Right lung (tissue), 10 donors: ENCODE results near the gene BUD13. TPM values are rescaled to one million over a fixed set of nuclear protein-coding genes. Genes with fewer than 3 reads are reported as not detected.
"Not testable (repeated sequence)": the region's sequence is repeated elsewhere in the genome, so short reads cannot be mapped to it uniquely, and the experiment has no call there.

Source experiments
- DNase-seq, 2 donors: peaks; one replicate each; pipeline ENCODE4 v3.0.0-alpha.2; 2013
- long read RNA-seq, 8 donors: transcript quantifications; one replicate each; lab custom pipeline, GENCODE V29; 2026
- polyA plus RNA-seq, 5 donors: library from polyadenylated mRNA; unstranded; fragments of 120-200 nt; gene quantifications; one replicate each; pipeline versions ENCODE4 v1.2.1 to v1.2.3, GENCODE V29; 2013; ENCODE audit warnings: inconsistent platforms in 1 of 5, low replicate concordance in 1 of 5; ENCODE audit not compliant: insufficient read length in 5 of 5, insufficient read depth in 1 of 5

BUD13 gene, protein sequence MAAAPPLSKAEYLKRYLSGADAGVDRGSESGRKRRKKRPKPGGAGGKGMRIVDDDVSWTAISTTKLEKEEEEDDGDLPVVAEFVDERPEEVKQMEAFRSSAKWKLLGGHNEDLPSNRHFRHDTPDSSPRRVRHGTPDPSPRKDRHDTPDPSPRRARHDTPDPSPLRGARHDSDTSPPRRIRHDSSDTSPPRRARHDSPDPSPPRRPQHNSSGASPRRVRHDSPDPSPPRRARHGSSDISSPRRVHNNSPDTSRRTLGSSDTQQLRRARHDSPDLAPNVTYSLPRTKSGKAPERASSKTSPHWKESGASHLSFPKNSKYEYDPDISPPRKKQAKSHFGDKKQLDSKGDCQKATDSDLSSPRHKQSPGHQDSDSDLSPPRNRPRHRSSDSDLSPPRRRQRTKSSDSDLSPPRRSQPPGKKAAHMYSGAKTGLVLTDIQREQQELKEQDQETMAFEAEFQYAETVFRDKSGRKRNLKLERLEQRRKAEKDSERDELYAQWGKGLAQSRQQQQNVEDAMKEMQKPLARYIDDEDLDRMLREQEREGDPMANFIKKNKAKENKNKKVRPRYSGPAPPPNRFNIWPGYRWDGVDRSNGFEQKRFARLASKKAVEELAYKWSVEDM
- 10 to 100 TPM; 32.2 to 40.9 (median 35.1) TPM for polyA plus RNA-seq
- long read RNA-seq, donor 1, transcript BUD13-201 (10 exons, 2,196 nt), result major isoform, 9 of 27 reads
- long read RNA-seq, donor 1, partial matches to known transcripts, result 18 of 27 reads
- long read RNA-seq, donor 1, other reads (novel, unspliced or antisense), result 0 of 27 reads
- long read RNA-seq, donor 2, partial matches to known transcripts, result 0 of 2 reads
- long read RNA-seq, donor 2, other reads (novel, unspliced or antisense), result 0 of 2 reads
- long read RNA-seq, donor 3, transcript BUD13-201 (10 exons, 2,196 nt), result major isoform, 9 of 22 reads
- long read RNA-seq, donor 3, partial matches to known transcripts, result 13 of 22 reads
- long read RNA-seq, donor 3, other reads (novel, unspliced or antisense), result 0 of 22 reads
- long read RNA-seq, donor 4, partial matches to known transcripts, result 18 of 21 reads
- long read RNA-seq, donor 4, other reads (novel, unspliced or antisense), result 0 of 21 reads
- long read RNA-seq, donor 5, transcript BUD13-201 (10 exons, 2,196 nt), result major isoform, 6 of 39 reads
- long read RNA-seq, donor 5, partial matches to known transcripts, result 33 of 39 reads
- long read RNA-seq, donor 5, other reads (novel, unspliced or antisense), result 0 of 39 reads
- long read RNA-seq, donor 6, transcript BUD13-201 (10 exons, 2,196 nt), result major isoform, 7 of 31 reads
- long read RNA-seq, donor 6, partial matches to known transcripts, result 24 of 31 reads
- long read RNA-seq, donor 6, other reads (novel, unspliced or antisense), result 0 of 31 reads
- long read RNA-seq, donor 7, transcript BUD13-201 (10 exons, 2,196 nt), result major isoform, 9 of 26 reads
- long read RNA-seq, donor 7, partial matches to known transcripts, result 17 of 26 reads
- long read RNA-seq, donor 7, other reads (novel, unspliced or antisense), result 0 of 26 reads
- long read RNA-seq, donor 8, transcript BUD13-201 (10 exons, 2,196 nt), result major isoform, 5 of 5 reads
- long read RNA-seq, donor 8, partial matches to known transcripts, result 0 of 5 reads
- long read RNA-seq, donor 8, other reads (novel, unspliced or antisense), result 0 of 5 reads

GRCh38 chr11:116772443-116773202, at the start of gene BUD13:
TSS of gene BUD13 (minus strand) at chr11:116772987. CDS start at chr11:116772964, 23 bp downstream.
- peak; percentile 88 to 89 for DNase-seq

DNA sequence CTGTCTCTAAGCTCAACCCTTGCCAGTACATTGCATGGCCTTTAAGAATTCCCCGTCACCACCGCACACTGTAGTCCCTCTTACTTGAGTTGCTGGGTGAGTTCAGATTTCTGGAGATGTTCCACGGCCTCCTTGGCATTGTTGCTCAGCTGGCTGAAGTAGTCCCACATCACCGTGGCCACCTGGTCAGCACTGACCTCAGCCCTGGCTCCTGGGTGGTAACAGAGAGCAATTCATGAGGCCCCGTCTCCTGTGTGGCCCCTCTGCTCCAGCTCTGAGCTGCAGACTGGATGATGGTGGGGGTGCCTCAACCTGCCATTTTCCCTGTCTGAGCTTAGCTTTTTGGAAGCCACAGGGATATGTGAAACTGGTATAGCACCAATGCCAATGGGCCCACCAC, 49.8 kb upstream of the BUD13 start:
- no peak for DNase-seq

- no peak for DNase-seq
These were observed 48.5 kb upstream of the BUD13 start for GRCh38 chr11:116821050-116821918.

DNA sequence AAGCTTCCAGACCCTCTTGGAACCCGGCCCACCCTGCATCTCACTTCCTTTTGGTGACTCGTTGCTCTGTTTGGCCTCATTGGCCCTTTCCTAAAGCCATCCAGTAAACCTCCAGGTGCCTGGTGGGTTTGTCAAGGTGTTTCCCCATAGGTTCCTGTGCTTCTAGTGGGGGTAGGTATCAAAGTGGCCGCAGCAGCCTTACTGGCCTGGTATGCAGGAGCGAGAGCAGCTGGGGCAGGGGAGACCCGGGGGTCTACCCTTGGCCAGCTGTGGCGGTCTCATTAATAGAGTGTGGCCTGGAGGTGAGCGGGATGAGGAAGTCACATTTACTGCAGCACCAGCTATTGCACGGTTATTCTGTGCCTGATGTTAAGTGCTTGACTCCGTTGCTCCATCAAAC, 46.3 kb upstream of the BUD13 start:
- DNase-seq, result no peak

DNA sequence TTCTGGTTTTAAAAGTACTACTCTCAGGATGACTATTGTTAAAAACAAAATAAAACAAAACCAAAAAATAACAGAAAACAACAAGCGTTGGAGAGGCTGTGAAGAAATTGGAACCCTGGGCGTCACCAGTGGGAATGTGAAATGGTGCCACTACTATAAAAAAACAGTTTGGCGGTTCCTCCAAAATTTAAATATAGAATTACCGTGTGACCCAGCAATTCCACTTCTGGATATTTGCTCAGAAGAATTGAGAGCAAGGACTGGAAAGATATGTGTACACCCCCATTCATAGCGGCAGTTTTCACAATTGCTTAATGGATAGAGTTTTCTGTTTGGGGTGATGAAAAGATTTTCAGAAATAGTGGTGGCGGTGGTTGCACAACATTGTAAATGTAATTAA, 41.7 kb upstream of the BUD13 start:
- DNase-seq, result no peak

GRCh38 chr11:116813781-116814471, 41.1 kb upstream of the BUD13 start:
- no peak for DNase-seq

- DNase-seq, result no peak
These were observed 40.4 kb upstream of the BUD13 start for GRCh38 chr11:116813170-116813569.

GRCh38 chr11:116812109-116812508, 39.3 kb upstream of the BUD13 start:
- DNase-seq, result no peak

DNA sequence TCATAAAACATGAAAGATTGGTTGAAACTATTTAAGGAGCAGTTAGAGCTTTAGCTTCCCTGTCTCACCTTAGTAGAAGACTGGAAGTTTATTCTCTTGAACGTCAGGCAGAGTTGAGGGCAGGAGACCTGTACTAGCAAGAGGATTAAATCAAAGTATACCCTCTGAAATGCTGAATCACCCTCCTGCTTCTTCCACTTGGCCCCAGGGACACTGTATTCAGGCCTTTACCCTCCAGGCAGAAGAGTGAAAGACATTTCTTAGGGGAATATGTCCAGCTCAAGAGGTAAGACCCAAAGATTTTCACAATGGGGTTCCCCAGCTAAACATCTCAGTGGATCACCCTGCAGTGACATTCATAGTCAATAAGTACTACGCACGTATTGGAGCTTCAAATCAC, 38.4 kb upstream of the BUD13 start:
- DNase-seq, result no peak

DNA sequence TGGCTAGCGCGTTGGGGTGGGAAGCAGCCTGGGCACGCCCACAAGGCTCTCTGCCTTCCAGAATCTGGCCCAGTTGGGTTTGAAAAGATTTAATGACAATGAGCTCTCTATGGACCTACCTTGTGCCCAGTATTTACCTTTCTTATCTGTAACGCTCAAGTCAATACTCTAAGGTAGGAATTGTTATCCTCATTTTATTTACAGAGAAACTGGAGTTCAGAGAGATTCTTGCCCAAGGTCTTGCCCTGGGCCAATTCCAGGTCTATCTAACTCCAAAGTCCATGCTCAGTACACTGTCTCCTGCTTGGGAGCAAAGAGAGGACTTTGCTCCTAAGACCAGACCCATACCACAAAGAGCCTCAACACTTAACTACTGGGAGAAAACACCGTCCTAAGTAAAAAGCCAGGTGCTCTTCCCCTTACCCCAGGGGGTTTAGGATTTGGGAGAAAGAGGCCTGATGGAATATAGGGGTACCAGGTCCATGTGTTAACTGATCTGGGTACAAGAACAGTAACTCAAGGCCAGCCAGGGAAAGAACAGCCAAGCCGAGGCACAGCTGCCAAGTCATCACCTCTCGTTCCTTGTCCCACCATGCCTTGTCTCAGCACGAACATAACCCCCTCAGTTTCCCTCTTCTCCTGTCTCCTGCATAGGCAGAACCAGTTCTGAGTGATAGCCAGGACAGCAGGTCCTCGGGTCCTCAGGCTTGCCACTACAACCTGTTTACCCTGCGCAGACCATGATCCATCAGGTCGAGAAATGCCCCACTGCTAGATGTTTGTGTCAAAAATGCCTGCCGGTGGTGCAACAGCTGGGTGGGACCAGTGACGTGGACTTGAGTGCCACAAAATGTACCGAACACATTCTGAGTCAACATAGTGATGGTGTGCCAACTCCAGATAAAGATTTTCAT, 35.7 kb upstream of the BUD13 start:
- no peak for DNase-seq

DNA sequence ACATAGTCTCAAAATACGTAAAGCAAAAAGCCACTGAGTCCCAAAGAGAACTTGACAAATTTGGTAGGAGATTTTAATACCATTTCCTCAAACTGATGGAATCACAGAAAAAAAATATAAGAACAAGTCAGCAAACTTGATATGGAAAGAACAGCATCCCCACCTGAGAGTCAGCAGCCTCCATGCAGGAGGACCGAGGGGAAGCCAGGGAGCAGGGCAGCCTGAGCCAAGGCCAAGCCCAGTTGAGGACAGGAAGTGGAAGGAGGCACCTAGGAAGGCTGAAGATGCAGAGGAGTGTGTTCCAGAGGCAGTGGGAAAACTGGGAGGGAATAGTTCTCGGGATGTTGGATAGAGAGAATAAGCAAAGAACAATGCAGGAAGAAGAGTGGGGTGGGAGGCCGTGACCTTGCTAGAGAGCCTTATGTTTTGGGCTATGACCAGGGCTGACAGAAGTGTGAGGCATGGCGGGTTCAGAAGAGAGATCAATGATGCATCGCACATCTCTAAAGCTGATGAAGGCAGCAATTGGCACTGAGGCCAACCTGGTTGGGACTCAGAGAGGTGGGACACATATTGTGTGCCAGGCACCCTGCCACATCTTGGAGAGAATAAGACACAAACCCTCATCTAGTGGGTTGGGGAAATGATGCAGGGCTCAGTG, 34.9 kb upstream of the BUD13 start:
- no peak for DNase-seq

DNA sequence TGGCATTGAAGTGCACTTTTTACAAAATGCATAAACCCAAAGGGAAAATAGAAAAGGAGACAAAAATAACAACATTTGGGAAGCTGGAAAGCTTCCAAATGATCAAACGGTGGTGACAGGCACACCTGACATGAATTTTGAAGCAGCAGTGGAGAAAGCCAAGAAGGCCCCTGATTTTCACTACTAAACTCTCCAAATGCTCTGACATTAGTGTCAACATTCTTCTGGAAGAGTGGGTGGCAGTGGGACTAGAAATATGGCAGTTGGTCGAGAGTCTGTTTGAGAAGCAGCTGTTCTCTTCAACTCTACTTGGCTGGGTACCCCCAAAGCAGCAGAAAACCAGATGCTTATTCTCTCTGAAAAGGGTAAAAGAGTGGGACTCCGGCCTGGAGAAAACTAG, 31.2 kb upstream of the BUD13 start:
- no peak for DNase-seq

GRCh38 chr11:116801662-116802061, 28.9 kb upstream of the BUD13 start:
- DNase-seq, result not testable (repeated sequence)

- DNase-seq, result no peak
These were observed 27.8 kb upstream of the BUD13 start for GRCh38 chr11:116800610-116801009.

DNA sequence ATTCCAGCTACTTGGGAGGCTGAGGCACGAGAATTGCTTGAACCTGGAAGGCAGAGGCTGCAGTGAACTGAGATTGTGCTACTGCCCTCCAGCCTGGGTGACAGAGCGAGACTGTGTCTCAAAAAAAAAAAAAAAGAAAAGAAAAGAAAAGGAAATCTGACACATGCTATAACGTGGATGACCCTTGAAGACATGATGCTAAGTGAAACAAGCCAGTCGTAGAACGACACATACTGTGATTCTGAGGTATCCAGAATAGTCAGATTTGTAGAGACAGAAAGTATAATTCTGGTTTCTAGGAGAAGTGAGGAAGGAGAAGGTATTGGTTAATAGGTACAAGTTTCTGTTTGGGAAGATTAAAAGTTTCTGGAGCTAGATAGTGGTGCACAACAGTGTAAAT, 25.6 kb upstream of the BUD13 start:
- no peak for DNase-seq

DNA sequence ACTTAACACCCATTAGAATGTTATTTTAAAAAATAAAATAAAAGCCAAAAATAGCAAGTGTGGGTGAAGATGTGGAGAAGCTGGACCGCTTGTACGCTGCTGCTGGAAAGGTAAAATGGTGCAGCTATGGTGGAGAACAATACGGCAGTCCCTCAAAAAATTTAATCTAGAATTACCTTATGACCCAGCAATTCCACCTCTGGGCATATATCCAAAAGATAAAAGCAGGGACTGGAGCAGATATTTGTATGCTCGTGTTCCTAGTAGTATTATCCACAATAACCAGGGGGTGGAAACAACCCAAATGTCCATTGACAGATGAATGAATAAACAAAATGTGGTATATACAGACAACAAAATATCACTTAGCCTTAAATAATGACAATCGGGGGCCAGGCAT, 25.0 kb upstream of the BUD13 start:
- DNase-seq, result no peak

DNA sequence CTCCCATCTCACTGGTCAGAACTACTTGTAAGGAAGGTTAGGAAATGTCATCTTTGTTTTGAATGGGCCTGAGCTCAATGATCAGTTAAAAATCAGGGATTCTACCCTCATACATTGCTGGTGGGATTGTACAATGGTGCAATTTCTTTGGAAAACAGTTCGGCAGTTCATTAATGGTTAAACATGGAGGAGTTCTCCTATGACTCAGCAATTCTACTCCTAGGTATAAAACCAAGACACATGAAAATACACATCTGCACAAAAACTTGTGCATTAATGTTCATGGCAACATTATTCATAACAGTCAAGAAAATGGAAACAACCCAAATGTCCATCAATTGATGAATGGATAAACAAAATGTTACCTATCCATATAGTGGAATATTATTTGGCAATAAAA, 23.8 kb upstream of the BUD13 start:
- DNase-seq, result no peak
